Bronchial epithelial cell (primary cell): ENCODE measurements around the gene HEG1. TPM values are rescaled to one million over a fixed set of nuclear protein-coding genes. Genes with fewer than 3 reads are reported as not detected.

ENCODE experiments used
- DNase-seq: peaks from one replicate; pipeline ENCODE4 v3.0.0-alpha.2; 2010; ENCODE audit warnings: low read depth
- FAIRE-seq: peaks from 2 replicates; lab custom pipeline; 2011; peaks lifted over from hg19 to GRCh38; lab: Jason Lieb, UNC
- H3K27me3 ChIP-seq: 2 replicates; pipeline ENCODE4 v1.5.1; 2011; ENCODE audit warnings: low read length; ENCODE audit not compliant: control insufficient read depth, insufficient read depth
- H3K36me3 ChIP-seq: 2 replicates; pipeline ENCODE4 v1.5.1; 2011; ENCODE audit warnings: low read length; ENCODE audit not compliant: control insufficient read depth, insufficient read depth
- H3K4me3 ChIP-seq: 2 replicates; pipeline ENCODE4 v1.5.1; 2011; ENCODE audit warnings: mild to moderate bottlenecking, low read depth, low read length, control low read depth
- CTCF ChIP-seq: IDR thresholded peaks from 2 replicates; pipeline ENCODE4 v1.5.1; 2011; ENCODE audit warnings: mild to moderate bottlenecking, moderate library complexity, low read length, control low read depth, inconsistent platforms; ENCODE audit not compliant: insufficient read depth, severe bottlenecking
- total RNA-seq: library from RNA; depleted of rRNA; stranded (reverse); fragments of >200 nt; gene quantifications from 2 replicates; pipeline ENCODE4 v1.2.1, GENCODE V29; 2014

The HEG1 gene
- total RNA-seq, 1 donor from 2014 or later, result 7.1 TPM

- no peak for TF ChIP-seq CTCF
- no peaks in the 10 kb centered on the region for H3K27me3 ChIP-seq
- H3K4me3 ChIP-seq, result no peak overlapping the region
- H3K36me3 ChIP-seq, result no peaks in the 10 kb centered on the region
- FAIRE-seq, result no peak
- no peak for DNase-seq
These were observed 105.8 kb downstream of the HEG1 start for GRCh38 chr3:124950026-124950425.

GRCh38 chr3:124942613-124943012, 113.2 kb downstream of the HEG1 start:
- TF ChIP-seq CTCF, result no peak
- no peak for DNase-seq
- Histone ChIP-seq H3K36me3 (no peaks in the 10 kb centered on the region), H3K4me3 (no peak overlapping the region), H3K27me3 (no peaks in the 10 kb centered on the region)
- FAIRE-seq, result no peak

- no peak for FAIRE-seq
- no peak overlapping the region for H3K4me3 ChIP-seq
These were observed 114.0 kb downstream of the HEG1 start for GRCh38 chr3:124941771-124942170.

GRCh38 chr3:124939661-124940060, 116.1 kb downstream of the HEG1 start:
- no peak for TF ChIP-seq CTCF
- Histone ChIP-seq H3K27me3 (no peaks in the 10 kb centered on the region), H3K4me3 (no peak overlapping the region), H3K36me3 (no peaks in the 10 kb centered on the region)
- FAIRE-seq (no peak), DNase-seq (peak; percentile 54)

More at GRCh38 chr3:124941771-124942170, 114.0 kb downstream of the HEG1 start:
- no peaks in the 10 kb centered on the region for H3K27me3 ChIP-seq
- no peak for DNase-seq
- no peaks in the 10 kb centered on the region for H3K36me3 ChIP-seq
- TF ChIP-seq CTCF, result no peak

- TF ChIP-seq CTCF, result no peak
- DNase-seq (no peak), FAIRE-seq (no peak)
- no peak overlapping the region for H3K4me3 ChIP-seq
- H3K27me3 ChIP-seq, result no peaks in the 10 kb centered on the region
- no peaks in the 10 kb centered on the region for H3K36me3 ChIP-seq
These were observed 116.9 kb downstream of the HEG1 start for GRCh38 chr3:124938896-124939295.

- Histone ChIP-seq H3K27me3 (no peaks in the 10 kb centered on the region), H3K36me3 (no peaks in the 10 kb centered on the region), H3K4me3 (no peak overlapping the region)
- TF ChIP-seq CTCF, result no peak
- DNase-seq, result no peak
- FAIRE-seq, result no peak
These were observed 118.7 kb downstream of the HEG1 start for GRCh38 chr3:124937049-124937448.
